ENCODE data around the gene DCC.

DCC gene

DNA sequence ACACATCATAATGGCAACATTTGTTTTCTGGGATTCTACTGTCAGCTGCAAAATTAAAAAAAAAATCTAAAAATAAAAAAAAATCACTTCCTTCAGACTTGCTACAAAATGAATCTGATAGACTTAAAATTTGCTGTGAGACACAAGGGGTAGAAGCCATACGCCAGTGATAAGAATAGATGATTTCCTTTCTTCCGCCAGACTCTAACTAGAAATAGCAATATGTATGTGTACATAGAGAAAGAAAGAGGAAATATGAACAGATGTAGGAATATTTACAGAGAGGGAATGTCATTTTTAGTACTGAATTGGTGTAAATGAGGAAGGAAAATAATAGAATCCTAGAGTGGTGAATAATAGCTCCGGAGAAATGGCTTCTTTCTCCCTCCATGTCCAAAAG lies 574.2 kb downstream of the DCC start:
- no peaks in the 10 kb centered on the region for H3K4me1 ChIP-seq (ENCODE audit: control insufficient read depth, insufficient read depth, low read length)
- no peaks in the 10 kb centered on the region for H3K36me3 ChIP-seq (ENCODE audit: control insufficient read depth, insufficient read depth, low read length)
- no peak overlapping the region for H3K9ac ChIP-seq (ENCODE audit: low read length)
- H3K4me3 ChIP-seq (ENCODE audit: low read length) = no peak overlapping the region
- H3K9me3 ChIP-seq (ENCODE audit: control insufficient read depth, low read length) = no peaks in the 10 kb centered on the region
- no peaks in the 10 kb centered on the region for H3K27me3 ChIP-seq (ENCODE audit: control insufficient read depth, insufficient read depth, low read length)

DNA sequence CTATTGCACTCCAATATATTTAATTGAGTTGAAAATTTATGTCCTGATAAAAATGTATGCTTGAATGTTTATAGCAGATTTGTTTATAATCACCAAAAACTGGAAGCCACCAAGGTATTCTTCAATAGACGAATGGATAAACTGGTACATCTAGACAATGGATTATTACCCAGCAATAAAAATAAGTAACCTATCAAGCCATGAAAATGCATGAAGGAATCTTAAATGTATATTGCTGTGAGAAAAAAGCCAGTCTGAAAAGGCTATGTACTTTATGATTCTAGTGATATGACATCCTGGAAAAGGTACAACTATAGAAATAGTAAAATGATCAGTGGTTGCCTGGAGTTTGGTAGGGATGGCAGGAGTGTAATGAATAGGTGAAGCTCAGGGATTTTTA lies 580.7 kb downstream of the DCC start:
- Histone ChIP-seq H3K4me1 (ENCODE audit: control insufficient read depth, insufficient read depth, low read length) (no peaks in the 10 kb centered on the region), H3K36me3 (ENCODE audit: control insufficient read depth, insufficient read depth, low read length) (no peaks in the 10 kb centered on the region), H3K9me3 (ENCODE audit: control insufficient read depth, low read length) (no peaks in the 10 kb centered on the region), H3K9ac (ENCODE audit: low read length) (no peak overlapping the region), H3K27me3 (ENCODE audit: control insufficient read depth, insufficient read depth, low read length) (no peaks in the 10 kb centered on the region), H3K4me3 (ENCODE audit: low read length) (no peak overlapping the region)

DNA sequence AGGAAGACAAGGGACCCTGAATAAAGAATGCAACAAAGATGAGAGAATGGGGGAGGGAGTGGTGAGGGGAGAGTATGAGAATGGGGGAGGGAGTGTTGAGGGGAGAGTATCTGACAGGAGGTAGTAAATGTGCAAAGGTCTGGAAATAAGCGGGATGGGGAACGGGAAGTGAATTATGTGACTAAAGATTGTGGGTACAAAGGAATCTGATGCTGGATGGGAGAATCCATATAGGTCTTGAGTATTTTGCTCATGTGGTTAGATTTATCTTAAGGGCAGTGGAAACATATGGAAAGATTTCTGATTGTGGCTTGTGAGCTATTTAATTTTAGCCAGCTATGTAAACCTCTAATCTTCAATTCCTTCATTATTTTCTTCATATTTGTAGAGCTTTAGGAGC lies 593.4 kb downstream of the DCC start:
- Histone ChIP-seq H3K9me3 (ENCODE audit: control insufficient read depth, low read length) (no peaks in the 10 kb centered on the region), H3K27me3 (ENCODE audit: control insufficient read depth, insufficient read depth, low read length) (no peaks in the 10 kb centered on the region), H3K9ac (ENCODE audit: low read length) (no peak overlapping the region), H3K4me3 (ENCODE audit: low read length) (no peak overlapping the region), H3K4me1 (ENCODE audit: control insufficient read depth, insufficient read depth, low read length) (no peaks in the 10 kb centered on the region), H3K36me3 (ENCODE audit: control insufficient read depth, insufficient read depth, low read length) (no peaks in the 10 kb centered on the region)

DNA sequence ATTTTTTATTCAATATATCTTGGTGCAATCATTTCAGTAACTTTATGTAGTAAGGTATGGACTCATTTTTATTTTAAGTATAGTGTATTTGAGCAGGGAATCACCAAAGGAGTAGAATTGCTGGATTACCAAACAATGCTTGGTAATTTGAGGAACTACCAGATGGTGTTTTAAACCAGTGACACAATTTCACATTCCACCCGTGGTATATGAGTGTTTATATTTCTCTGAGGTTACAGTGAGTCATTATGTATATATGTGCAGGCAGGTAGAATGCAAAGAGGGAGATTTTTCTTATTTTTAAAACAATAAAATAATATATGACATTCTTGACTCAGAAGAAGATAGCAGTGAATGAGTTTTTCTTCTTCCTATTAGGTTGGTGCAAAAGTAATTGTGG lies 596.9 kb downstream of the DCC start:
- no peaks in the 10 kb centered on the region for H3K9me3 ChIP-seq (ENCODE audit: control insufficient read depth, low read length)
- no peaks in the 10 kb centered on the region for H3K4me1 ChIP-seq (ENCODE audit: control insufficient read depth, insufficient read depth, low read length)
- H3K4me3 ChIP-seq (ENCODE audit: low read length) = no peak overlapping the region
- H3K27me3 ChIP-seq (ENCODE audit: control insufficient read depth, insufficient read depth, low read length) = no peaks in the 10 kb centered on the region
- no peaks in the 10 kb centered on the region for H3K36me3 ChIP-seq (ENCODE audit: control insufficient read depth, insufficient read depth, low read length)
- H3K9ac ChIP-seq (ENCODE audit: low read length) = no peak overlapping the region

DNA sequence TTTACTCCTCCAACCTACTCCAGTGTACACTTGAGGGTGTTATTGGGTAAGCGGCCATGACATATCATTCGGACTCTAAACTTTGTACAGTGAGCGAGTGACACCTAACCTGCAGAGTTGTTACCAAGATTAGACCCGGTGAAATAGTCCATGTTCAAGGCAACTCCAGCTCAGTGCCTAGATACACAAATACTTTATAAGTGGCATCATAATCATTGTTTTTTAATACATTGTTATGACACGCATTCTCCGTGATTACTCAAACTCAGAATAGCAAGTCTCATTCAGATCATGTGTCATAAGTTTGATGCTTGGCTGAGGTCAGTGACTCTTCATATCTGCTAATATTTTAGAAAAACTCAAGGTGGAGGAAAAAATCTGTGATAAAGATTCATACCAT lies 597.8 kb downstream of the DCC start:
- Histone ChIP-seq H3K4me3 (ENCODE audit: low read length) (no peak overlapping the region), H3K36me3 (ENCODE audit: control insufficient read depth, insufficient read depth, low read length) (no peaks in the 10 kb centered on the region), H3K9me3 (ENCODE audit: control insufficient read depth, low read length) (no peaks in the 10 kb centered on the region), H3K9ac (ENCODE audit: low read length) (no peak overlapping the region), H3K27me3 (ENCODE audit: control insufficient read depth, insufficient read depth, low read length) (no peaks in the 10 kb centered on the region), H3K4me1 (ENCODE audit: control insufficient read depth, insufficient read depth, low read length) (no peaks in the 10 kb centered on the region)

DNA sequence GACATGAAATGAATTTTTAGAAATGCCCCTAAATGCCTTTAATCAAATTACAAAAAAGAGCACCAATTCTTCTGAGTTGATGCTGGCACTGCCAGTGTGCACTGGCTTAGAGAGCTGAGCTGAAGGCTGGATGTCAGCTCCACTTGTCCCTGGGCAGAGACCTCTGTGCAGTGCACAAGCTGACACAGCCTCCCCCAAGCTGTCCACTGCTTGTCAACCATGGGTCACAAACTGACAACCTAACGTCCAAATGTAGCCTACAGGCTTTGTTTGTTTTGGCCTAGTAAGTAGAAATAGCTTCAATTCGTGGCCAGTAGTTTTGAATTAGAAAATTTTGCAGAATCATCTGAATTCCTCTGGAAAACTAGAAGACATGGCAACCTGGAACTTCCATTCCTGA lies 605.6 kb downstream of the DCC start:
- H3K4me3 ChIP-seq (ENCODE audit: low read length) = no peak overlapping the region
- no peaks in the 10 kb centered on the region for H3K9me3 ChIP-seq (ENCODE audit: control insufficient read depth, low read length)
- no peaks in the 10 kb centered on the region for H3K27me3 ChIP-seq (ENCODE audit: control insufficient read depth, insufficient read depth, low read length)
- no peaks in the 10 kb centered on the region for H3K36me3 ChIP-seq (ENCODE audit: control insufficient read depth, insufficient read depth, low read length)
- H3K9ac ChIP-seq (ENCODE audit: low read length) = no peak overlapping the region
- no peaks in the 10 kb centered on the region for H3K4me1 ChIP-seq (ENCODE audit: control insufficient read depth, insufficient read depth, low read length)

DNA sequence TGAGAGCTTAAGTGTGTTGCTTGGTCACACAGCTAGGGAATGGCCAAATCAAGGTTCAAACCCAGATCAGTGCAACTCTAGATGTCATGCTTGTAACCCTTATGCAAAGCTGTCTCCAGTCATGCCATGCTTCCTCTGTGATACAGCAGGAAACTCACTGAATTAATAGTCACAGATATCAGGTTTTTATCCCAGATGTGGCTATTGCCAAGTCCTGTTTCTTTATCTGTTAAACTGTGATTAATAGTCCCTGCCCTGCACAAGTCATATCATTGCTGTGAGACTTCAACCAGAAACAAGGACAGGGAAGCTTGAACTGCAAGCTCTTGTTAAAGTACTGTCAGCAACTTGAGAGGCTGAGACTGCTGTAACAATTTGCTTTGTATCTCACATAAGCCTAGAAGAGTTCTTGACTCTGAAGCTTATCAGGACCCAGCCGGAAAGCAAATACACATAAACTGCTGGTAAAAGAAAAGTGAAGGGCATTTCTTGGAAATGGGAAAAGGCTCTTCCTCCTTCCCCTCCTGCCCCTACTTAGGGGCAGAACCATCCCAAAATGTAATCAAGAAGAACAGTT lies 609.0 kb downstream of the DCC start:
- peaks cover 7% of the 10 kb centered on the region for H3K4me1 ChIP-seq (ENCODE audit: control insufficient read depth, insufficient read depth, low read length)
- no peak overlapping the region for H3K4me3 ChIP-seq (ENCODE audit: low read length)

DNA sequence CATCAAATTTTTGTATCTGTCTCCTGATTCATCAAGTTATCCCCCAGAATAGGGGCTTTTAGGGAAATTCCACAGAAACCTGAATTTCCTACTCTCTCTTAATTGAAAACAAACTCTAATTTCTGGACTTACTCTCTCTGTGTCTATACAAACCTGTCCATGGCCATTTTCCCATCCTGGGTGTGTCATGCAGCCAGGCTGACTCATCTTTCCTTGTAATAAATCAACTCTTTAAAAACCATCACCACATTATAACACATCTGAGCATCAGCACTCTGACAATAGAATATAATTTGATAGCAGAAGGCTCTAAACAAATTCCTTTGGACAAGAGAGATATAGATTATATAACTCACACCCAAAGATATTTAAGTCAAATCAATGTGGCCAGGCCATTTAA lies 610.2 kb downstream of the DCC start:
- H3K4me3 ChIP-seq (ENCODE audit: low read length) = no peak overlapping the region
- no peaks in the 10 kb centered on the region for H3K9me3 ChIP-seq (ENCODE audit: control insufficient read depth, low read length)
- H3K27me3 ChIP-seq (ENCODE audit: control insufficient read depth, insufficient read depth, low read length) = no peaks in the 10 kb centered on the region
- H3K9ac ChIP-seq (ENCODE audit: low read length) = no peak overlapping the region
- H3K4me1 ChIP-seq (ENCODE audit: control insufficient read depth, insufficient read depth, low read length) = peaks cover 7% of the 10 kb centered on the region
- no peaks in the 10 kb centered on the region for H3K36me3 ChIP-seq (ENCODE audit: control insufficient read depth, insufficient read depth, low read length)

More for the DNA sequence above, 609.0 kb downstream of the DCC start:
- Histone ChIP-seq H3K36me3 (ENCODE audit: control insufficient read depth, insufficient read depth, low read length) (no peaks in the 10 kb centered on the region), H3K9ac (ENCODE audit: low read length) (no peak overlapping the region), H3K27me3 (ENCODE audit: control insufficient read depth, insufficient read depth, low read length) (no peaks in the 10 kb centered on the region), H3K9me3 (ENCODE audit: control insufficient read depth, low read length) (no peaks in the 10 kb centered on the region)

DNA sequence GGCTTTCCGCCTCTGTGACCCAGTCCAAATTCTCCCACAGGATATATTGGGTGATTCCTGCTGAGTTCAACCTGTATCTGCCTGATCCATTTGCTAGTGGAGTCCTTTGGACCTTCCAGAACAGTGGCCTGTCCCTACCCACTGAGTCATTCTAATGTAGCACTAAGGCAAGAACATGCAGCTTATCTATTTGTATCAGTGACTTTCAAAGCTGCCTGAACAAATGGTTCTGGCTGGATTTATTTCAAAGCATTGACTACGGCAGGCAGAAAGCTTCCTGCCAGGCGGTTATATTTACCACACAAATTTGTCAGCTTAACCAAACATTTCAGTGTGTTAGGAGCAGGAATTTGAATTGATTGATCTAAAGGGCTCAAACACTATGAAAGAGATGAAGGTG lies 613.4 kb downstream of the DCC start:
- peaks cover 7% of the 10 kb centered on the region for H3K4me1 ChIP-seq (ENCODE audit: control insufficient read depth, insufficient read depth, low read length)
- H3K9ac ChIP-seq (ENCODE audit: low read length) = no peak overlapping the region
- H3K4me3 ChIP-seq (ENCODE audit: low read length) = no peak overlapping the region
- H3K36me3 ChIP-seq (ENCODE audit: control insufficient read depth, insufficient read depth, low read length) = no peaks in the 10 kb centered on the region
- no peaks in the 10 kb centered on the region for H3K27me3 ChIP-seq (ENCODE audit: control insufficient read depth, insufficient read depth, low read length)
- no peaks in the 10 kb centered on the region for H3K9me3 ChIP-seq (ENCODE audit: control insufficient read depth, low read length)

DNA sequence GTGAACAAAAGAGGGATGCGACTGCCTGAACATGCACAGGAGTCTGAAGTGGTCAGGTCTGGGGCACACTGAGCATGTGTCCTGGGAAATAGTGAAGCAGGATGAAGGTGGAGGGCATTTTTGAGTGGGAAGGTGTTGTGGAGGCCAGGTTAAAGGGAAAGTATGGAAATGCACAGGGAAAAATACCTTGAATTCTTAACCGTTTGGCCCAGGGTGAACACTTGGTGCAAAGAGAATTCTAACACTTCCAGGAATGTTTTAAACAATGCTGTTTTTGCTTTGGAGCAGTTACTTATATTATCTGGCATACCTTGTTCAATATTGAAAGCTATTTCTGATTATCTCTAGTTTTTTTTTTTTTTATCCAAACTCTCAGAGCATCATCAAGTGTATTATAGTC lies 623.5 kb downstream of the DCC start:
- H3K36me3 ChIP-seq (ENCODE audit: control insufficient read depth, insufficient read depth, low read length) = no peaks in the 10 kb centered on the region
- no peaks in the 10 kb centered on the region for H3K9me3 ChIP-seq (ENCODE audit: control insufficient read depth, low read length)
- H3K4me3 ChIP-seq (ENCODE audit: low read length) = no peak overlapping the region
- H3K27me3 ChIP-seq (ENCODE audit: control insufficient read depth, insufficient read depth, low read length) = no peaks in the 10 kb centered on the region
- no peak overlapping the region for H3K9ac ChIP-seq (ENCODE audit: low read length)
- no peaks in the 10 kb centered on the region for H3K4me1 ChIP-seq (ENCODE audit: control insufficient read depth, insufficient read depth, low read length)

DNA sequence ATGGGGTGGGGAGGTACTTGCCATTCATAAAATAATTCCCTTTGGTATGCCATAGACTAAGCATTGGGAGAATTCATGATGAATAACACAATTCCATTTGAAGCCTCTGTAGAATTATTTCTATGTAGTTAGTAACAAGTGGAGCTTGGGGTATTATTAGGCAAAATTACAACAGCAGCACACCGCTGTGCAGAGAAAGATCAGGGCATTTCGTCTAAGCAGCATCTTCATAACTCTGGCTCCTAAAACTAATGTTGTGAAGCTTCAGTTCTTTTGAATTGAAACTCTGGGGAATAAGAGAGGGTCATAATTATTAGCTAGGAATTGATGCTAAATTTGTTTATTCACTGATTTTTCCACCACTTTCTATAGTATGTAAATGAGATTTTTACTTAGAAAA lies 630.7 kb downstream of the DCC start:
- no peak overlapping the region for H3K4me3 ChIP-seq (ENCODE audit: low read length)
- H3K9ac ChIP-seq (ENCODE audit: low read length) = no peak overlapping the region
- H3K27me3 ChIP-seq (ENCODE audit: control insufficient read depth, insufficient read depth, low read length) = no peaks in the 10 kb centered on the region
- H3K4me1 ChIP-seq (ENCODE audit: control insufficient read depth, insufficient read depth, low read length) = peaks cover 6% of the 10 kb centered on the region
- no peaks in the 10 kb centered on the region for H3K9me3 ChIP-seq (ENCODE audit: control insufficient read depth, low read length)
- no peaks in the 10 kb centered on the region for H3K36me3 ChIP-seq (ENCODE audit: control insufficient read depth, insufficient read depth, low read length)

DNA sequence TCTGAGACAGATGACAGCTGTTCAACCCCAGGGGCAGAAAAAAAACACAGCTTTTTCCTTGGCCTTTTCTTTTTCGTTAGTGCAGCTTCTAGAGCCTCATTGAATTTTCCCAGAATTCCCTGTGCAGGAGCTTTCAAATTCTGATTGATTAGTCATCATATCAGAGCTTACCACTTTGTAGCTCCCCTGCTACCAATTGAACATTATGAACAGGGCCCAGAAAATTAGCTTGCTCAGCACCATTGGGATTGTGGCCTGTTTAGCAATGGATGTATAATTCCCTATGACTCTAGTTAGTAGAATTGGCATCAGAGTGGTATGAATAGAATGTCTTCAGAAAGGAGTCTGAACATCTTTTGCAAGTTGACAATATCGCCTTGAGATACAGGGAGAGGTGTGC lies 631.1 kb downstream of the DCC start:
- Histone ChIP-seq H3K4me3 (ENCODE audit: low read length) (no peak overlapping the region), H3K9me3 (ENCODE audit: control insufficient read depth, low read length) (no peaks in the 10 kb centered on the region), H3K36me3 (ENCODE audit: control insufficient read depth, insufficient read depth, low read length) (no peaks in the 10 kb centered on the region), H3K4me1 (ENCODE audit: control insufficient read depth, insufficient read depth, low read length) (peaks cover 6% of the 10 kb centered on the region), H3K27me3 (ENCODE audit: control insufficient read depth, insufficient read depth, low read length) (no peaks in the 10 kb centered on the region), H3K9ac (ENCODE audit: low read length) (no peak overlapping the region)

DNA sequence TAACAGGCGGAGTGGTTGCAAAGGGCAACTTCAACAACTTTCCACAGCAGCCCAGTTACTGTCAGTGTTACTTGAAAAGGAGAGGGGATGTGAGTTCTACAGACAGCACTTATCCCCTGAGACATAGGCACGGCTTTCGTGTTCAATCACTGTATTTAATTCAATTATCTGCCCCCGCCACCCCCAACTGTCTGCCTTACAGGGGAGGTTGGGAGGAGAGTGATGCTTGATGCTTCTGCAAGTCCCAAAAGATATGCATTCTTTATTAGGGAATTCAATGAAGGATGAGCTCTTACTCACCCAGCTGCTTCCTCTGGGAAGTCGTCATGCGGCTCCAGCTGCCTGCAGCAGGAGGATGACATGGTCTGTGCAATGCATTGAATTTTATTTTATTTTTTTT lies 639.9 kb downstream of the DCC start:
- Histone ChIP-seq H3K9ac (ENCODE audit: low read length) (no peak overlapping the region), H3K4me3 (ENCODE audit: low read length) (no peak overlapping the region)

More for the DNA sequence above, 639.9 kb downstream of the DCC start:
- Histone ChIP-seq H3K27me3 (ENCODE audit: control insufficient read depth, insufficient read depth, low read length) (no peaks in the 10 kb centered on the region), H3K4me1 (ENCODE audit: control insufficient read depth, insufficient read depth, low read length) (no peaks in the 10 kb centered on the region), H3K36me3 (ENCODE audit: control insufficient read depth, insufficient read depth, low read length) (no peaks in the 10 kb centered on the region), H3K9me3 (ENCODE audit: control insufficient read depth, low read length) (no peaks in the 10 kb centered on the region)
